ENCODE results near the gene SLC48A1. TPM values are rescaled to one million over a fixed set of nuclear protein-coding genes. Genes with fewer than 3 reads are reported as not detected.

Gene SLC48A1
- total RNA-seq, 2 experiments from 2014 or later: 4.5 to 5.8 TPM

DNA sequence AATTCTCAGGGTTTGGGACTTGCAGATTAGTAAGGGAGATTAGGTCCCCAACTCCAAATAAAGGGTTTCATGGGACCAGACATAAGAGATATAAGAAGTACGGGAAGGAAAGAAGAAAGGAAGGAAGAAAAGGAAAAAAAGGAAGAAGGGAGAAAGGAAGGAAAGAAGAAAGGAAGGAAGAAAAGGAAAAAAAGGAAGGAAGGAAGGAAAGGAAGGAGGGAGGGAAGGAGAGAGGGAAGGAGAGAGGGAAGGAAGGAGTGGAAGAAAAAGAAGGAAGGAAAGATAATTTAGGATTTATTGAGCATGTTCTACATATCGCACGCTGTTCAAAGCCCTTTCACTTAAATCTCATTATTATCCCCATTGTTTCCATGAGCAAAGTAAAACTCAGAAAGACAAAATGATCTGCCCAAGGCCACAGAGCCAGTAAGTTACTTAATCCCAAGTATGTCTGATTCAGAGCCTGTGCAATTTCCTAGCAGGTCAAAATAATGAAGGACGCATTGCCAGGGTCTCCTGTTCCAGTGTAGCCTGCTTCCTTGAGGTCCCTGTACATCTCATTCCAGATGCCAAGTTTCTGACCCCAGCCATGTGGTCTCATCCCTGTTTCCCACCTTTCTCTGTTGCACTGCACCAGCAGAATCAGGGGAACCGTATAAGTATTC is 50.5 kb downstream of the SLC48A1 start:
- ATAC-seq (ENCODE audit: poor library complexity) (no peak), DNase-seq (no peak)
- POLR2A ChIA-PET: interaction anchor here (1.0 to 16.4 kb wide), 6 partner anchors 10 to 15 kb away, joined by 3 to 274 read pairs (median 64); no protein-coding TSS in a partner anchor
- intact Hi-C loops (cut with DNase I, micrococcal nuclease): loop anchor here (2.0 to 10.0 kb wide), 2 partner anchors 15 to 1609 kb away; no protein-coding TSS in a partner anchor
- H3K4me3 Mint-ChIP-seq: peak overlapping the region; percentile 76
- peaks cover 84% of the 10 kb centered on the region for H3K4me1 Mint-ChIP-seq (ENCODE audit: low read depth)
- CTCF ChIA-PET: interaction anchor here (1.6 to 2.0 kb wide), 2 partner anchors 10 to 15 kb away, joined by 6 read pairs; no protein-coding TSS in a partner anchor
- Histone ChIP-seq H3K4me3 (ENCODE audit: low read length) (no peak overlapping the region), H3K9me3 (ENCODE audit: control insufficient read depth in 1 of 2, insufficient read depth in 1 of 2, low read length in 2 of 2) (no peaks in the 10 kb centered on the region), H3K27ac (ENCODE audit: low read depth in 1 of 2, low read length in 2 of 2) (peak overlapping the region; percentile 70 to 71), H3K36me3 (ENCODE audit: insufficient read depth, low read length) (no peaks in the 10 kb centered on the region), H3K4me1 (ENCODE audit: insufficient read depth, low read length) (peaks cover 81% of the 10 kb centered on the region), H3K27me3 (ENCODE audit: control insufficient read depth in 1 of 2, insufficient read depth in 2 of 2, low read length in 2 of 2) (no peaks in the 10 kb centered on the region)
- peaks cover 2% of the 10 kb centered on the region for H3K36me3 Mint-ChIP-seq (ENCODE audit: low read depth)
- TF ChIP-seq, protein P1, sequence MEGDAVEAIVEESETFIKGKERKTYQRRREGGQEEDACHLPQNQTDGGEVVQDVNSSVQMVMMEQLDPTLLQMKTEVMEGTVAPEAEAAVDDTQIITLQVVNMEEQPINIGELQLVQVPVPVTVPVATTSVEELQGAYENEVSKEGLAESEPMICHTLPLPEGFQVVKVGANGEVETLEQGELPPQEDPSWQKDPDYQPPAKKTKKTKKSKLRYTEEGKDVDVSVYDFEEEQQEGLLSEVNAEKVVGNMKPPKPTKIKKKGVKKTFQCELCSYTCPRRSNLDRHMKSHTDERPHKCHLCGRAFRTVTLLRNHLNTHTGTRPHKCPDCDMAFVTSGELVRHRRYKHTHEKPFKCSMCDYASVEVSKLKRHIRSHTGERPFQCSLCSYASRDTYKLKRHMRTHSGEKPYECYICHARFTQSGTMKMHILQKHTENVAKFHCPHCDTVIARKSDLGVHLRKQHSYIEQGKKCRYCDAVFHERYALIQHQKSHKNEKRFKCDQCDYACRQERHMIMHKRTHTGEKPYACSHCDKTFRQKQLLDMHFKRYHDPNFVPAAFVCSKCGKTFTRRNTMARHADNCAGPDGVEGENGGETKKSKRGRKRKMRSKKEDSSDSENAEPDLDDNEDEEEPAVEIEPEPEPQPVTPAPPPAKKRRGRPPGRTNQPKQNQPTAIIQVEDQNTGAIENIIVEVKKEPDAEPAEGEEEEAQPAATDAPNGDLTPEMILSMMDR (IDR thresholded peaks at IDR 0.05): no peak
- peak overlapping the region; percentile 89 for H3K27ac Mint-ChIP-seq
- no peaks in the 10 kb centered on the region for H3K9me3 Mint-ChIP-seq
- no peaks in the 10 kb centered on the region for H3K27me3 Mint-ChIP-seq

DNA sequence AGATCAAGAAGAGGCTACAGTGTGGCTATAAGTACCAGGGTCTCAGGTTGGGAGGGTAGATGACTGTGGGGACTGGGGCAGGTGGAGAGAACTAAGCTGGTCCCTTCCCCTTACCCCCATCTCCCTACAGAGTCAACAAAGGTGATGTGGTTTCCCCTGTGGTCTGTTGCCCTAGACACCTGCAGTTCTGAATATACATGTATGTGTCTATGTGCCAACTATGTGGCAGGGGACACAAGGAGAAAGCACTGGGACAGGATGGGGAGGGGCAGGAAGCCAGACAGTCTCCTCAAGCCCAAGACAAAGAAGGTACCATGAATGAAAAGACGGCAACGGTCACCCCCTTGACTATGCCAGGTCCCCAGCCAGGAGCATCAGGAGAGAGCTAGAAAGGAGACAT is 51.2 kb downstream of the SLC48A1 start:
- ATAC-seq (ENCODE audit: poor library complexity) (peak; percentile 54), DNase-seq (peak in 11 of 14 experiments; percentile 32 to 82 (median 52))
- peaks cover 81% of the 10 kb centered on the region for H3K4me1 ChIP-seq (ENCODE audit: insufficient read depth, low read length)
- TF ChIP-seq, protein P1 (IDR thresholded peaks at IDR 0.05): no peak
- Mint-ChIP-seq H3K4me1 (ENCODE audit: low read depth) (peaks cover 88% of the 10 kb centered on the region), H3K9me3 (no peaks in the 10 kb centered on the region), H3K4me3 (peak overlapping the region; percentile 75), H3K27me3 (no peaks in the 10 kb centered on the region), H3K27ac (peak overlapping the region; percentile 89), H3K36me3 (ENCODE audit: low read depth) (no peaks in the 10 kb centered on the region)
- H3K36me3 ChIP-seq (ENCODE audit: insufficient read depth, low read length): no peaks in the 10 kb centered on the region
- CTCF ChIA-PET: interaction anchor here (0.9 to 1.7 kb wide), 4 partner anchors 9 to 15 kb away, joined by 3 to 6 read pairs (median 4); no protein-coding TSS in a partner anchor
- POLR2A ChIA-PET: interaction anchor here (0.7 to 16.4 kb wide), 7 partner anchors 9 to 375 kb away, joined by 3 to 274 read pairs (median 5); no protein-coding TSS in a partner anchor
- peak overlapping the region; percentile 70 to 71 for H3K27ac ChIP-seq (ENCODE audit: low read depth in 1 of 2, low read length in 2 of 2)
- intact Hi-C loops (cut with DNase I, micrococcal nuclease): loop anchor here (2.0 to 10.0 kb wide), 2 partner anchors 15 to 1609 kb away; no protein-coding TSS in a partner anchor
- H3K4me3 ChIP-seq (ENCODE audit: low read length): no peak overlapping the region
- no peaks in the 10 kb centered on the region for H3K27me3 ChIP-seq (ENCODE audit: control insufficient read depth in 1 of 2, insufficient read depth in 2 of 2, low read length in 2 of 2)
- no peaks in the 10 kb centered on the region for H3K9me3 ChIP-seq (ENCODE audit: control insufficient read depth in 1 of 2, insufficient read depth in 1 of 2, low read length in 2 of 2)

DNA sequence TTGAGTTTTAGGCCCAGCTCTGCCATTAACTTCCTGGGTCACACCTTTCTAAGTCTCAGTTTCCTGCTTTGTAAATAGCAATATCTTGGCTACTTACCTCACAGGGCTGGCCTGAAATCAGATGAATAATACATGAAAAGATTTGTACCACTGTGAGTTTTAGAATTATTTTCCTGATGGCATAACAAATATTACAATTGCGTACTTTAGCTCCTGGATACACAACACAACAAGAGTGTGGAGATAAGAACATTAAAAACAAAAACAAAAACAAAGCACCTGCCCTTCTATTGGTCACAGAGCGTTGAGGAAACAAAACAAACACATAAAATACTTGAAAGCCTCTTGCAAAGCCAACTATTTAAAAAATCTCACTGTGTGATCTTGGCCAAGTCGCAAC is 51.6 kb downstream of the SLC48A1 start:
- Mint-ChIP-seq H3K27ac (peak overlapping the region; percentile 89), H3K36me3 (ENCODE audit: low read depth) (no peaks in the 10 kb centered on the region), H3K9me3 (no peaks in the 10 kb centered on the region), H3K4me1 (ENCODE audit: low read depth) (peaks cover 92% of the 10 kb centered on the region), H3K27me3 (no peaks in the 10 kb centered on the region), H3K4me3 (peak overlapping the region; percentile 75)
- H3K4me3 ChIP-seq (ENCODE audit: low read length): no peak overlapping the region
- no peaks in the 10 kb centered on the region for H3K9me3 ChIP-seq (ENCODE audit: control insufficient read depth in 1 of 2, insufficient read depth in 1 of 2, low read length in 2 of 2)
- no peaks in the 10 kb centered on the region for H3K27me3 ChIP-seq (ENCODE audit: control insufficient read depth in 1 of 2, insufficient read depth in 2 of 2, low read length in 2 of 2)
- peak overlapping the region; percentile 70 to 71 for H3K27ac ChIP-seq (ENCODE audit: low read depth in 1 of 2, low read length in 2 of 2)
- no peaks in the 10 kb centered on the region for H3K36me3 ChIP-seq (ENCODE audit: insufficient read depth, low read length)
- intact Hi-C loops (cut with DNase I, micrococcal nuclease): loop anchor here (2.0 to 10.0 kb wide), 2 partner anchors 16 to 1610 kb away; no protein-coding TSS in a partner anchor
- ChIA-PET CTCF (interaction anchor here (0.9 to 1.7 kb wide), 4 partner anchors 9 to 15 kb away, joined by 3 to 6 read pairs (median 4); no protein-coding TSS in a partner anchor), POLR2A (interaction anchor here (0.7 to 16.4 kb wide), 7 partner anchors 9 to 374 kb away, joined by 3 to 274 read pairs (median 5); no protein-coding TSS in a partner anchor)
- DNase-seq: no peak
- no peak for ATAC-seq (ENCODE audit: poor library complexity)
- TF ChIP-seq, protein P1 (IDR thresholded peaks at IDR 0.05): no peak
- H3K4me1 ChIP-seq (ENCODE audit: insufficient read depth, low read length): peaks cover 86% of the 10 kb centered on the region
